GM19023 (cell line): ENCODE results near the gene GPR22.

Experiments used
- ATAC-seq: cut with Tn5 transposase; IDR thresholded peaks from one replicate; pipeline ENCODE4 v1.9.1; 2021; ENCODE audit warnings: mild to moderate bottlenecking, moderate library complexity; ENCODE audit not compliant: unreplicated experiment

The GPR22 gene

DNA sequence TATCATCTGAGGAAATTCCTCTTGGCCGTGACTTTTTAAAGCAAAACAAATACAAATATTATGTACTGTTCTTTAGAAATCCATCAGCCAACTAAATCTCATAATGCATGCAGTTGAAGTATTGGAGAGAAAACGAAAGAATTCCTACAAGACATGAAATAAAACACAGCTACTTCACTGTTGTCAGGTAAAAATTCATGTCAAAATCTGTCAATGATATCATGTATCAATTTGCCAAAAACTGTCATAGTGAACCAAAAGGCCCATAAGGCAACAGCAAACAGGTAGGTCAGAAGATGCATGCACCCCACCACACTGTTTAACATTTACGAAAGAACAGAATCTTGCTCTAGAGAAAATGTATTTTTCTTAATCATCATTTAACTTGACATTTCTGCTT lies 2.3 kb downstream of the GPR22 start:
- ATAC-seq: no peak

DNA sequence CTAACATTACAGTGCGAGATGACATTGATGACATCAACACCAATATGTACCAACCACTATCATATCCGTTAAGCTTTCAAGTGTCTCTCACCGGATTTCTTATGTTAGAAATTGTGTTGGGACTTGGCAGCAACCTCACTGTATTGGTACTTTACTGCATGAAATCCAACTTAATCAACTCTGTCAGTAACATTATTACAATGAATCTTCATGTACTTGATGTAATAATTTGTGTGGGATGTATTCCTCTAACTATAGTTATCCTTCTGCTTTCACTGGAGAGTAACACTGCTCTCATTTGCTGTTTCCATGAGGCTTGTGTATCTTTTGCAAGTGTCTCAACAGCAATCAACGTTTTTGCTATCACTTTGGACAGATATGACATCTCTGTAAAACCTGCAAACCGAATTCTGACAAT lies 4.3 kb downstream of the GPR22 start:
- ATAC-seq: no peak

GRCh38 chr7:107479303-107479702 lies 9.4 kb downstream of the GPR22 start:
- ATAC-seq: no peak

DNA sequence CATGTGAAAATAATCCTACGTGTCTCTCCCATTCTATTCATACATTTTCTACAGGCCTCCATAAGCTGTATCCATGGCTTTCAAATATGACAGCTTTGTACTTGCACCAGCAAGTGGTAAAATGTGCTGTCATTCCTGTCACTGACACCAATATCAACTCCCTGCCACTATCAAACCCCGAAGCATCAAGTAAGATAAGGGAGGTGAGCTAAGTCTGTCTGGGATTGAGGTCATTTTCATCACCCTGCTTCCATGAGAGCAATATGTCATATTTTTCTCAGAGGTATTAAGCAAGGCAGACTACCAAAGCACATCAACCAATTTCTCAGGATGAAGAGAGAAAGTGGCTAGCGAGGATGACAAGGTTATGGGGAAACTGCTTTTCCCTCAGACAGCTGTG lies 11.1 kb downstream of the GPR22 start:
- ATAC-seq: no peak

GRCh38 chr7:107482571-107482970 lies 12.7 kb downstream of the GPR22 start:
- ATAC-seq: no peak

- no peak for ATAC-seq
These were observed 16.2 kb downstream of the GPR22 start for GRCh38 chr7:107486041-107486440.

DNA sequence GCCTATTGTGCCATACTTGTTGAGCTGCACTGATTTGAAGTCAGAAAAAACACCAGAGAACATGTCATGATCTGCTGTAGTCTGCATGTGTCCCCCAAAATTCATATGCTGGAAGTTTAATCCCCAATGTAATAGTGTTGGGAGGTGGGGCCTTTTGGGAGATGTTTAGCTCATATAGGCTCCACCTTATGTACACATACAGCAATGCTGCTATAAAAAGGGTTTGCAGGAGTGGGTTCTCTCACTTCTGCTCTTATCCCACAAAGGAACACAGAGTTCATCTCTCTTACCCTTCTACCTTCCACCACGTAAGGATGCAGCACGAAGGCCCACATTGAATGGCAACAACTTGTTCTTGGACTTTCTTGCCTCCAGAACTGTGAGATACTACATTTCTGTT lies 23.0 kb downstream of the GPR22 start:
- no peak for ATAC-seq

DNA sequence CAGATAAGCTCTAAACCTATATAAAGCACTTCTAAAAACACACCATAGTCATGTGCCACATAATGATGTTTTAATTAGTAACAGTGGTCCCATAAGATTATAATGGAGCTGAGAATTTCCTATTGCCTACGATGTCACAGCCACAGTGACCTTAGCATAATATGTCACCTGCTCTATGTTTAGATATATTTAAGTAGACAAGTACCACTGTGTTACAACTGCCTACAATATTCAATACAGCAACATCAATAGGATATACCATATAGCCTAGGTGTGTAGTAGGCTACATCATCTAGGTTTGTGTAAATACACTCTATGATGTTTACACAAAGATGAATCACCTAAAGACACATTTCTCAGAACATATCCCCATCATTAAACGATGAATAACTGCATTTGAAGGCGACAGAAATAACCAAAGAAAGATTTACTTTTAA lies 24.5 kb downstream of the GPR22 start:
- ATAC-seq: no peak

GRCh38 chr7:107494884-107495283 lies 25.0 kb downstream of the GPR22 start:
- ATAC-seq: no peak

- no peak for ATAC-seq
These were observed 25.7 kb downstream of the GPR22 start for GRCh38 chr7:107495516-107495915.

- ATAC-seq: no peak
These were observed 29.9 kb downstream of the GPR22 start for GRCh38 chr7:107499731-107500130.

- no peak for ATAC-seq
These were observed 31.7 kb downstream of the GPR22 start for GRCh38 chr7:107501593-107501992.

DNA sequence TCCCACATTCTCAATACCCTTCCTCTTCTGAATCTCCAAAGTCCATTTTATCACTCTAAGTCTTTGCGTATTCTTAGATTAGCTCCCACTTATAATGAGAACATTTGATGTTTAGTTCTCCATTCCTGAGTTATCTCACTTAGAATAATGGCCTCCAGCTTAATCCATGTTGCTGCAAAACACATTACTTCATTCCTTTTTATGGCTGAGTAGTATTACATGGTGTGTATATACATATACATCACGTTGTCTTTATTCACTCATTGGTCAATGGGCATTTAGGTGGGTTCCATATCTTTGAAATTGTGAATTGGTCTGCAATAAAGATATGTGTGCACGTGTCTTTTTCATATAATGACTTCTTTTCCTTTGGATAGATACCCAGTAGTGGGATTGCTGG lies 32.3 kb downstream of the GPR22 start:
- ATAC-seq: no peak

- no peak for ATAC-seq
These were observed 32.9 kb downstream of the GPR22 start for GRCh38 chr7:107502797-107503196.

DNA sequence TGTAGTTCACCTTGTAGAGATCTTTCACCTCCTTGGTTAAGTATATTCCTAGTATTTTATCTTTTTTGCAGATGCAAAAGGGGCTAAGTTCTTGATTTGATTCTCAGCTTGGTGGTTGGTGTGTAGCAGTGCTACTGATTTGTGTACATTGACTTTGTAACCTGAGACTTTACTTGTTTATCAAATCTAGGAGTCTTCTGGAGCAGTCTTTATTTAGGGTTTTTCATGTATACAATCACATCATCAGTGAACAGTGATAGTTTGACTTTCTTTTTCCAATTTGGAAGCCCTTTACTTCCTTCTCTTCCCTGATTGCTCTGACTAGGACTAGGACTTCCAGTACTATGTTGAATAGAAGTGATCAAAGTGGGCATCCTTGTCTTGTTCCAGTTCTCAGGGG lies 33.8 kb downstream of the GPR22 start:
- no peak for ATAC-seq

GRCh38 chr7:107505362-107505761 lies 35.5 kb downstream of the GPR22 start:
- ATAC-seq: no peak

GRCh38 chr7:107505997-107506673 lies 36.3 kb downstream of the GPR22 start:
- no peak for ATAC-seq

DNA sequence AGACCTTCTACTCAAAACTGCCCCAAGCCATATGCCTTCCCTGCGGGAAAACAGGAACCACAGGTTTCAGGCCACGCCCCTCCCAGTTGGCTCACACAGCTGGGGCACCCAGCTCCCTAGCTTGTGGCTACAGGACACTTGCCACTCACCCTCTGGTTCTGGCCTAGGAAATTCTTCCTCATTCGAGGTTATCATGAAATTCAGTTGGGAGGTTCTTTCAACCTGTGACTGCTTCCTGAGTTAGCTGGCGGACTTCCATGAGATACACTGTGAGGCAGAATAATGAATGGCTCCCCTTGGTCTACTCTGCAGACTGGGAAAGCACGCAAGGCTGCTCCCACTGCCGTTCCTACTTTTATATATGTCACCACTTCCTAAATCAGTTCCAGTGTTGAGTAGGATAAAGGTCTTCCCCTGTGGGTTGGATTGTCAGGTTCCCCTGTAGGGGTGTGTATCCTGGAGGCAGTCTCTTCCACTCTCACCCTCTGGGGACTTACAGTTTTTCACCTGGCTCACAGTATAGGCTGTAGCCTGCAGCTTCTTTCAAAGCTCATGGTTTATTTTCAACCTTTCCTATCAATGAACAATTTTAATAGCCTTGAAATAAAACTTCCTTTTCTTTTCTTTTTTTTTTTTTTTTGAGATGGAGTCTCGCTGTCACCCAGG lies 37.0 kb downstream of the GPR22 start:
- ATAC-seq: no peak
